GM18508 (cell line): ENCODE measurements around the gene ANKRD30B.
"Not testable (repeated sequence)": the region's sequence is repeated elsewhere in the genome, so short reads cannot be mapped to it uniquely, and the experiment has no call there.

ENCODE experiments used
- ATAC-seq: cut with Tn5 transposase; IDR thresholded peaks from one replicate; pipeline ENCODE4 v1.9.1; 2021; ENCODE audit warnings: moderate number of reproducible peaks; ENCODE audit not compliant: insufficient read depth, unreplicated experiment

Gene ANKRD30B

GRCh38 chr18:14855634-14856033 lies 107.7 kb downstream of the ANKRD30B start:
- ATAC-seq: not testable (repeated sequence)

GRCh38 chr18:14856256-14856655 lies 108.3 kb downstream of the ANKRD30B start:
- ATAC-seq: not testable (repeated sequence)

- ATAC-seq: not testable (repeated sequence)
These were observed 110.5 kb downstream of the ANKRD30B start for GRCh38 chr18:14858514-14858913.

GRCh38 chr18:14859995-14860394 lies 112.0 kb downstream of the ANKRD30B start:
- ATAC-seq: not testable (repeated sequence)

GRCh38 chr18:14866426-14866825 lies 118.5 kb downstream of the ANKRD30B start:
- not testable (repeated sequence) for ATAC-seq

- ATAC-seq: not testable (repeated sequence)
These were observed 120.0 kb downstream of the ANKRD30B start for GRCh38 chr18:14867988-14868387.

GRCh38 chr18:14868825-14869224 lies 120.9 kb downstream of the ANKRD30B start:
- ATAC-seq: not testable (repeated sequence)

- not testable (repeated sequence) for ATAC-seq
These were observed 130.9 kb downstream of the ANKRD30B start for GRCh38 chr18:14878826-14879225.

GRCh38 chr18:14900435-14900834 lies 152.5 kb downstream of the ANKRD30B start:
- ATAC-seq: no peak
